ENCODE measurements around the gene CHST13. TPM values are rescaled to one million over a fixed set of nuclear protein-coding genes. Genes with fewer than 3 reads are reported as not detected.

Gene CHST13
- total RNA-seq, 3 donors from 2014 or later (not counting 1 experiment from before 2014, with no cell fraction given): 0.19 to 0.20 TPM; not detected in 1

DNA sequence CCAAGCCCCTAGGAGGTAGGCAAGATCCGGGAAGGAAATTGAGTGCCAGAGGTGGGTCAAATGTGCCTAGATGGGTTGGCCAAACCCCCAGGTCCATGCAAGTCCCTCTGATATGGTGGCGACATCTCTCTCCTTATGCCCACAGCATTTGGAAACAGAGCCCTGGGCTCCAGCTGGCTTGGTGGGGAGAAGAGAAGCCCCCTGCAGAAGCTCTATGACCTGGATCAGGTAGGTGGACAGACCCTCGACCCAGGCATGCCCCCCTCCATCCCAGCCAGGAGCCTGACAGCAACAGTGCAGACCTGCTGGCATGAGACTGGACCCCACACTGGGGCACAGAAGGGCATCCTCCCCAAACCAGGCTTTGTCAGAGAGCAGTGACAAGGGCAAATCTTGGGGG lies 12.2 kb downstream of the CHST13 start:
- H3K27ac Mint-ChIP-seq: no peak overlapping the region
- no peaks in the 10 kb centered on the region for H3K9me3 Mint-ChIP-seq
- no peaks in the 10 kb centered on the region for H3K36me3 Mint-ChIP-seq
- peaks cover 14 to 27% of the 10 kb centered on the region in 2 donors for H3K27me3 Mint-ChIP-seq (ENCODE audit: low read depth in 2 of 2)
- Histone ChIP-seq H3K9me3 (ENCODE audit: control insufficient read depth, insufficient read depth, low read length) (no peaks in the 10 kb centered on the region), H3K4me1 (ENCODE audit: control insufficient read depth, insufficient read depth, low read length) (no peaks in the 10 kb centered on the region), H3K27me3 (ENCODE audit: control insufficient read depth, insufficient read depth, low read length) (no peaks in the 10 kb centered on the region), H3K36me3 (ENCODE audit: control insufficient read depth, insufficient read depth, low read length) (no peaks in the 10 kb centered on the region), H3K4me3 (ENCODE audit: low read length) (no peak overlapping the region), H3K27ac (ENCODE audit: low read length) (no peak overlapping the region)
- H3K4me3 Mint-ChIP-seq: no peak overlapping the region
- TF ChIP-seq, protein P1, sequence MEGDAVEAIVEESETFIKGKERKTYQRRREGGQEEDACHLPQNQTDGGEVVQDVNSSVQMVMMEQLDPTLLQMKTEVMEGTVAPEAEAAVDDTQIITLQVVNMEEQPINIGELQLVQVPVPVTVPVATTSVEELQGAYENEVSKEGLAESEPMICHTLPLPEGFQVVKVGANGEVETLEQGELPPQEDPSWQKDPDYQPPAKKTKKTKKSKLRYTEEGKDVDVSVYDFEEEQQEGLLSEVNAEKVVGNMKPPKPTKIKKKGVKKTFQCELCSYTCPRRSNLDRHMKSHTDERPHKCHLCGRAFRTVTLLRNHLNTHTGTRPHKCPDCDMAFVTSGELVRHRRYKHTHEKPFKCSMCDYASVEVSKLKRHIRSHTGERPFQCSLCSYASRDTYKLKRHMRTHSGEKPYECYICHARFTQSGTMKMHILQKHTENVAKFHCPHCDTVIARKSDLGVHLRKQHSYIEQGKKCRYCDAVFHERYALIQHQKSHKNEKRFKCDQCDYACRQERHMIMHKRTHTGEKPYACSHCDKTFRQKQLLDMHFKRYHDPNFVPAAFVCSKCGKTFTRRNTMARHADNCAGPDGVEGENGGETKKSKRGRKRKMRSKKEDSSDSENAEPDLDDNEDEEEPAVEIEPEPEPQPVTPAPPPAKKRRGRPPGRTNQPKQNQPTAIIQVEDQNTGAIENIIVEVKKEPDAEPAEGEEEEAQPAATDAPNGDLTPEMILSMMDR (IDR thresholded peaks at IDR 0.05): no peak
- H3K4me1 Mint-ChIP-seq: peaks cover 7 to 19% of the 10 kb centered on the region in 2 donors
- no peak for DNase-seq
- WGBS (ENCODE audit: insufficient coverage): 96% methylated on average over 3 of the region's 3 CpGs
- intact Hi-C loops (cut with micrococcal nuclease): no loop called here
- ATAC-seq: no peak

DNA sequence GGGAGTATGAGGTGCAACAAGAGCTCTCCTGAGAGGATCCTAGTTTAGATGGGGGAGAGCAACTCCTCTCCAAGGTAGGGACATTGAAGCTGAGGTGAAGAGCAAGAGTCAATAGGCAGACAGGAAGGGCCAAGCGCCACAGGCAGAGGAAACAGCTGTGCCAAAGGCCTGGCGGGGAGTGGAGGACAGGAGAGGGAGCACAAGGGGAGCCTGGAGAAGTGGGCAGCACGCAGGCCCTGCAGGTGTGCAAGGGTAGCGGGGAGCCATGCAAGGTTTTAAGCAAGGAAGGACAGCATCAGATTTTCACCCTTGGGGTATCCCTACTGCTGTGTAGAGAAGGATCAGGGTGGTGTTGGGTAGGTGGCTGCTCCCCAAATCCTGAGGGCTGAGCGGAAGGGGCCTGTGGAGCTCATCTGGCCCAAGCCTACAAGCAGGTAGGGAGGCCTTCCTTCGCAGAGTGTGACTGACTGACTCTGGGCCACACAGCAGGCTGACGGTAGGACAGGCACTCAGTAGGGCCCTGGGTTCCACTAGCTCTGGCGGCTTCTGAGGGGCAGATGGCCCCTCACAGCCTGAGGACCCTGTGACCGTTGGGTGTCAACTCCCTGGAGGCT lies 13.3 kb downstream of the CHST13 start:
- TF ChIP-seq, protein P1 (IDR thresholded peaks at IDR 0.05): no peak
- no peaks in the 10 kb centered on the region for H3K4me1 ChIP-seq (ENCODE audit: control insufficient read depth, insufficient read depth, low read length)
- Mint-ChIP-seq H3K9me3 (no peaks in the 10 kb centered on the region), H3K36me3 (no peaks in the 10 kb centered on the region), H3K4me3 (no peak overlapping the region), H3K27me3 (ENCODE audit: low read depth in 2 of 2) (peaks cover 14 to 27% of the 10 kb centered on the region in 2 donors), H3K27ac (no peak overlapping the region), H3K4me1 (peaks cover 9 to 21% of the 10 kb centered on the region in 2 donors)
- no peaks in the 10 kb centered on the region for H3K36me3 ChIP-seq (ENCODE audit: control insufficient read depth, insufficient read depth, low read length)
- ATAC-seq (no peak), DNase-seq (no peak)
- 74% methylated on average over 9 of the region's 9 CpGs for WGBS (ENCODE audit: insufficient coverage)
- H3K9me3 ChIP-seq (ENCODE audit: control insufficient read depth, insufficient read depth, low read length): no peaks in the 10 kb centered on the region
- no peak overlapping the region for H3K4me3 ChIP-seq (ENCODE audit: low read length)
- intact Hi-C loops (cut with micrococcal nuclease): no loop called here
- no peak overlapping the region for H3K27ac ChIP-seq (ENCODE audit: low read length)
- no peaks in the 10 kb centered on the region for H3K27me3 ChIP-seq (ENCODE audit: control insufficient read depth, insufficient read depth, low read length)

DNA sequence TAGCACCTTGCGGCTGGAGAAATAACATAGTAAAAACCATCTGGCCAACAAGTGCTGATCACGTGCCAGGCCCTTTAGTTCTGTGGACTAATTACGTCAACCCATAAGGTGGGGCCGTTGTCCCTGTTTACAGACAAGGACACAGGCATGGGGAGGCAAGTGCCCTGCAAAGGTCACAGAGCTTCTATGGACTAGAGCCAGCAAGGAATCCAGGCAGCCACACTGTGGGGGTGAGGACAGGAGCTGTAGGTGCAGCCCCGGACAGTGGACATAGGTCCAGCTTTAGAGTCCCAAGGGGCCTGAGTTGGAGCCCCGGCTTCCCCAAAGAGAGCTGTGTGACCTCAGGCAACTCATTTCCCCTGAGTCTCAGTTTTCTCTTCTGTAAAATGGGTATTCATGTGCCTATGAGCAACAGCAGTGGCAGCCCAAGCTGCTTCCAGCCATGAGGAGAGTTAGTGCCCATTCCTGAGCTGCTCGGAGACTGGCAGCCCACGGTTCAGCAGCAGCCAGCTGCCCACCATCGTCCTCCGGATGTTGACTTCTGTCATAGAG lies 13.9 kb downstream of the CHST13 start:
- H3K27me3 Mint-ChIP-seq (ENCODE audit: low read depth in 2 of 2): peaks cover 14 to 27% of the 10 kb centered on the region in 2 donors
- no peaks in the 10 kb centered on the region for H3K36me3 Mint-ChIP-seq
- no peak for DNase-seq
- no peak overlapping the region for H3K4me3 ChIP-seq (ENCODE audit: low read length)
- no peak overlapping the region for H3K27ac ChIP-seq (ENCODE audit: low read length)
- H3K36me3 ChIP-seq (ENCODE audit: control insufficient read depth, insufficient read depth, low read length): no peaks in the 10 kb centered on the region
- no peaks in the 10 kb centered on the region for H3K9me3 ChIP-seq (ENCODE audit: control insufficient read depth, insufficient read depth, low read length)
- no peaks in the 10 kb centered on the region for H3K27me3 ChIP-seq (ENCODE audit: control insufficient read depth, insufficient read depth, low read length)
- intact Hi-C loops (cut with micrococcal nuclease): no loop called here
- no peak overlapping the region for H3K4me3 Mint-ChIP-seq
- TF ChIP-seq, protein P1 (IDR thresholded peaks at IDR 0.05): no peak
- 93% methylated on average over 10 of the region's 10 CpGs for WGBS (ENCODE audit: insufficient coverage)
- H3K9me3 Mint-ChIP-seq: no peaks in the 10 kb centered on the region
- H3K4me1 Mint-ChIP-seq: peaks cover 9 to 21% of the 10 kb centered on the region in 2 donors
- no peaks in the 10 kb centered on the region for H3K4me1 ChIP-seq (ENCODE audit: control insufficient read depth, insufficient read depth, low read length)
- no peak overlapping the region for H3K27ac Mint-ChIP-seq
- ATAC-seq: no peak

DNA sequence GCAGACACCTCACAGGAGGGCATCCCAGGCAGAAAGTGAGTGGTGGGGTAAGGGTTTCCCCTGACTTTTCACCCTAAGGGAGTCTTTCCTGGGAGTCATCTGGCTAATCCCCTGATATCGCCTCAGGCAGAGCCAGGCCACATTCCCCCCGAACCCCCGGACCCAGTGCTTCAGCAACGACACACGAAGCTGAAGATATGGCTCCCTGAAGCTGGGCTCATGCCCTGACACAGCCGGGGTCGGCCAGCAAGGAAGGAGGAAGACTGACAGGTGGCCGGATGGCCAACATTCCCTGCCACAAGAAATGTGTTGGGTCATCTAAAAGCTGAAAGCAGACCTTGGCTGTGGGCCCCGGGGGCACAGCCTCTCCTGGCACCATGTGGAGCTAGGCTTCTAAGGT lies 14.4 kb downstream of the CHST13 start:
- Histone ChIP-seq H3K9me3 (ENCODE audit: control insufficient read depth, insufficient read depth, low read length) (no peaks in the 10 kb centered on the region), H3K4me3 (ENCODE audit: low read length) (no peak overlapping the region), H3K27ac (ENCODE audit: low read length) (no peak overlapping the region), H3K4me1 (ENCODE audit: control insufficient read depth, insufficient read depth, low read length) (no peaks in the 10 kb centered on the region), H3K27me3 (ENCODE audit: control insufficient read depth, insufficient read depth, low read length) (no peaks in the 10 kb centered on the region), H3K36me3 (ENCODE audit: control insufficient read depth, insufficient read depth, low read length) (no peaks in the 10 kb centered on the region)
- Mint-ChIP-seq H3K27ac (no peak overlapping the region), H3K4me1 (peaks cover 9 to 21% of the 10 kb centered on the region in 2 donors), H3K9me3 (no peaks in the 10 kb centered on the region), H3K36me3 (no peaks in the 10 kb centered on the region), H3K4me3 (no peak overlapping the region), H3K27me3 (ENCODE audit: low read depth in 2 of 2) (peaks cover 14 to 23% of the 10 kb centered on the region in 2 donors)
- DNase-seq (no peak), ATAC-seq (no peak)
- 91% methylated on average over 9 of the region's 9 CpGs for WGBS (ENCODE audit: insufficient coverage)
- intact Hi-C loops (cut with micrococcal nuclease): no loop called here
- TF ChIP-seq, protein P1 (IDR thresholded peaks at IDR 0.05): no peak

Measured in natural killer cell (primary cell).